Karpas-422 (cell line): Measurements from ENCODE around the gene HIVEP3. TPM values are rescaled to one million over a fixed set of nuclear protein-coding genes. Genes with fewer than 3 reads are reported as not detected.
"Not testable (repeated sequence)": the region's sequence is repeated elsewhere in the genome, so short reads cannot be mapped to it uniquely, and the experiment has no call there.

Source experiments
- DNase-seq: peaks from one replicate; pipeline ENCODE4 v3.0.0-alpha.2; 2015
- H2AFZ ChIP-seq: fragments of 200-600 bp; sonication (generic); 2 replicates; pipeline ENCODE4 v1.6.1; 2014; ENCODE audit warnings: antibody characterized with exemption, low read length, mixed read lengths
- H3K27ac ChIP-seq: fragments of 200-600 bp; sonication (generic); 2 replicates; pipeline ENCODE4 v1.5.1; 2014; ENCODE audit warnings: mild to moderate bottlenecking, low read length, moderate library complexity
- H3K27me3 ChIP-seq: fragments of 200-600 bp; sonication (generic); 2 replicates; pipeline ENCODE4 v1.6.1; 2014; ENCODE audit warnings: low read length, mixed read lengths
- H3K36me3 ChIP-seq: fragments of 200-600 bp; sonication (generic); 2 replicates; pipeline ENCODE4 v1.6.1; 2014; ENCODE audit warnings: low read length, mixed read lengths; ENCODE audit not compliant: insufficient read depth
- H3K4me1 ChIP-seq: fragments of 200-600 bp; sonication (generic); 2 replicates; pipeline ENCODE4 v1.6.1; 2014; ENCODE audit warnings: mild to moderate bottlenecking, low read length, mixed read lengths
- H3K4me2 ChIP-seq: fragments of 200-600 bp; sonication (generic); 2 replicates; pipeline ENCODE4 v1.6.1; 2014; ENCODE audit warnings: low read length, low read depth, mild to moderate bottlenecking; ENCODE audit not compliant: poor library complexity, severe bottlenecking
- H3K4me3 ChIP-seq: fragments of 200-600 bp; sonication (generic); 2 replicates; pipeline ENCODE4 v1.5.1; 2014; ENCODE audit warnings: mild to moderate bottlenecking, antibody characterized with exemption, low read length, mixed read lengths
- H3K79me2 ChIP-seq: fragments of 200-600 bp; sonication (generic); 2 replicates; pipeline ENCODE4 v1.6.1; 2014; ENCODE audit warnings: mild to moderate bottlenecking, low read length, mixed read lengths
- H3K9ac ChIP-seq: fragments of 200-600 bp; sonication (generic); 2 replicates; pipeline ENCODE4 v1.6.0; 2014; ENCODE audit warnings: low read length
- H3K9me2 ChIP-seq: fragments of 200-600 bp; sonication (generic), shearing (Covaris generic); replicated peaks from 2 replicates; pipeline ENCODE4 v1.6.0; 2014; ENCODE audit warnings: mild to moderate bottlenecking, low read length, moderate library complexity; ENCODE audit not compliant: insufficient read depth
- H3K9me3 ChIP-seq: fragments of 300-700, 200-600 bp; sonication (generic); 2 replicates; pipeline ENCODE4 v1.6.1; 2014; ENCODE audit warnings: low read length, mixed read lengths
- H4K20me1 ChIP-seq: fragments of 200-600 bp; sonication (generic); 2 replicates; pipeline ENCODE4 v1.6.1; 2014; ENCODE audit warnings: mild to moderate bottlenecking, antibody characterized with exemption, low read length, low read depth; ENCODE audit not compliant: insufficient read depth
- total RNA-seq: library from RNA; depleted of rRNA; stranded (reverse); fragments of >200 nt; shearing (Covaris generic); gene quantifications from 2 replicates; pipeline ENCODE4 v1.2.3, GENCODE V29; 2014; ENCODE audit warnings: low replicate concordance

HIVEP3 gene
- total RNA-seq, 1 experiment from 2014 or later = 1.3 TPM

DNA sequence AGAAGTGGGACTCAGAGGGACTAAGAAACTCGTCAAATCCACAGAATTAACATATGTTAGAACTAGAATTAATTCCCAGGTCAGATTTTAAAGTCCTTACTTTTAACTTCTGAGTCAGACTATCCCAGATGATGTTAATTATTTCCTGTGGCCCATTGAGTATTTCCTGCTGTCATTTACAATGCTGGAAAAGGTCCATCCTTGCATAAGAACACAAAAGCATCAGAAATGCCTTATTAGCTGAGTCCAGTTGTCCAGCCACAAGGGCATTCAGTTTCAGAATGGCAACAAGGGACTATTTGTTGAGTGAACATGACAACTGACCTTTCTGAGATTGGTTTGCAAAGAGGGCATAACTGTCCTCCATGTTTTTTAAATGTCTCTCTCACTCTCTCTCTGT, 16.5 kb upstream of the HIVEP3 start:
- H3K4me2 ChIP-seq = no peak overlapping the region

GRCh38 chr1:41933106-41933505, 14.4 kb upstream of the HIVEP3 start:
- H3K9ac ChIP-seq = no peak overlapping the region
- H3K36me3 ChIP-seq = no peaks in the 10 kb centered on the region
- H3K9me3 ChIP-seq = no peaks in the 10 kb centered on the region
- H3K27me3 ChIP-seq = 0 out of 2 replicates have a peak, but pooled peaks cover 2% of the 10 kb centered on the region
- no peak overlapping the region for H3K27ac ChIP-seq
- no peak overlapping the region for H3K4me3 ChIP-seq
- no peak overlapping the region for H3K4me2 ChIP-seq
- H3K9me2 ChIP-seq = no peaks in the 10 kb centered on the region
- no peaks in the 10 kb centered on the region for H3K79me2 ChIP-seq
- H2AFZ ChIP-seq = no peak overlapping the region
- H3K4me1 ChIP-seq = no peaks in the 10 kb centered on the region
- no peaks in the 10 kb centered on the region for H4K20me1 ChIP-seq
- no peak for DNase-seq

More for the DNA sequence above, 16.5 kb upstream of the HIVEP3 start:
- H3K9me2 ChIP-seq = no peaks in the 10 kb centered on the region
- H3K36me3 ChIP-seq = no peaks in the 10 kb centered on the region
- no peaks in the 10 kb centered on the region for H3K79me2 ChIP-seq
- H3K9ac ChIP-seq = no peak overlapping the region
- H3K9me3 ChIP-seq = no peaks in the 10 kb centered on the region
- H3K27ac ChIP-seq = no peak overlapping the region
- no peaks in the 10 kb centered on the region for H3K4me1 ChIP-seq
- no peaks in the 10 kb centered on the region for H4K20me1 ChIP-seq
- no peak overlapping the region for H2AFZ ChIP-seq
- 0 out of 2 replicates have a peak, but pooled peaks cover 2% of the 10 kb centered on the region for H3K27me3 ChIP-seq
- no peak overlapping the region for H3K4me3 ChIP-seq
- DNase-seq = no peak

- H3K9me3 ChIP-seq = no peaks in the 10 kb centered on the region
- no peaks in the 10 kb centered on the region for H3K79me2 ChIP-seq
- no peaks in the 10 kb centered on the region for H4K20me1 ChIP-seq
- DNase-seq = no peak
- H2AFZ ChIP-seq = no peak overlapping the region
- no peaks in the 10 kb centered on the region for H3K9me2 ChIP-seq
- H3K27ac ChIP-seq = no peak overlapping the region
- no peak overlapping the region for H3K9ac ChIP-seq
- no peaks in the 10 kb centered on the region for H3K36me3 ChIP-seq
- 0 out of 2 replicates have a peak, but pooled peaks cover 2% of the 10 kb centered on the region for H3K27me3 ChIP-seq
- H3K4me1 ChIP-seq = no peaks in the 10 kb centered on the region
- H3K4me2 ChIP-seq = no peak overlapping the region
- H3K4me3 ChIP-seq = no peak overlapping the region
These were observed 12.9 kb upstream of the HIVEP3 start for GRCh38 chr1:41931578-41931977.

GRCh38 chr1:41927118-41927517, 8.4 kb upstream of the HIVEP3 start:
- DNase-seq = no peak
- Histone ChIP-seq H3K27ac (no peak overlapping the region), H3K9me3 (no peaks in the 10 kb centered on the region), H3K9me2 (no peaks in the 10 kb centered on the region), H4K20me1 (no peaks in the 10 kb centered on the region), H3K4me2 (no peak overlapping the region), H3K79me2 (no peaks in the 10 kb centered on the region), H3K4me1 (no peaks in the 10 kb centered on the region), H3K27me3 (no peaks in the 10 kb centered on the region), H3K36me3 (no peaks in the 10 kb centered on the region), H3K9ac (no peak overlapping the region), H2AFZ (no peak overlapping the region), H3K4me3 (no peak overlapping the region)

DNA sequence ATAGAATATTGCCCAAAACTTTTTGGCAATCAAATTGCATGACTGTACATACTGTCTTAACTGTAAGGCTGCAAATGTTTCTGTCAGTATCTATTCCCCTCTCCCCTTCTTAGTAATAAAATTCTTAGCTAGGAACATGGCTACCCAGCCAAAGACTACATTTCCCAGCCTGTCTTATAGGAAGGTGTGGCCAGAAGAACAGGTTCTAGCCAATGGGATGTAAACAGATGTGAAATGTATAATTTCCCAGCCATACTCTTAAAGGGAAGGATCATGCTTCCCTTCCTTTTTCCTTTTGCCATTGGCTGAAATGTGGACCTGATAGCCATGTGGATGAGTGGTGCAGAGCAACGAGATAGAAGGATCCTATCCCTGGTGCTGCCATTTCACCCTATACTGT, 7.0 kb upstream of the HIVEP3 start:
- Histone ChIP-seq H4K20me1 (no peaks in the 10 kb centered on the region), H3K9ac (no peak overlapping the region), H3K27ac (no peak overlapping the region), H3K9me3 (no peaks in the 10 kb centered on the region), H2AFZ (no peak overlapping the region), H3K4me1 (no peaks in the 10 kb centered on the region), H3K79me2 (no peaks in the 10 kb centered on the region), H3K36me3 (no peaks in the 10 kb centered on the region), H3K9me2 (no peaks in the 10 kb centered on the region), H3K27me3 (no peaks in the 10 kb centered on the region), H3K4me3 (no peak overlapping the region), H3K4me2 (no peak overlapping the region)
- DNase-seq = no peak

- no peak overlapping the region for H3K4me2 ChIP-seq
- H3K27me3 ChIP-seq = no peaks in the 10 kb centered on the region
- H3K4me3 ChIP-seq = no peak overlapping the region
- H3K36me3 ChIP-seq = no peaks in the 10 kb centered on the region
- H3K4me1 ChIP-seq = no peaks in the 10 kb centered on the region
- H3K27ac ChIP-seq = no peak overlapping the region
- DNase-seq = no peak
- H3K9me2 ChIP-seq = no peaks in the 10 kb centered on the region
- H3K79me2 ChIP-seq = no peaks in the 10 kb centered on the region
- H3K9me3 ChIP-seq = no peaks in the 10 kb centered on the region
- H4K20me1 ChIP-seq = no peaks in the 10 kb centered on the region
- H3K9ac ChIP-seq = no peak overlapping the region
- no peak overlapping the region for H2AFZ ChIP-seq
These were observed 6.2 kb upstream of the HIVEP3 start for GRCh38 chr1:41924911-41925310.

DNA sequence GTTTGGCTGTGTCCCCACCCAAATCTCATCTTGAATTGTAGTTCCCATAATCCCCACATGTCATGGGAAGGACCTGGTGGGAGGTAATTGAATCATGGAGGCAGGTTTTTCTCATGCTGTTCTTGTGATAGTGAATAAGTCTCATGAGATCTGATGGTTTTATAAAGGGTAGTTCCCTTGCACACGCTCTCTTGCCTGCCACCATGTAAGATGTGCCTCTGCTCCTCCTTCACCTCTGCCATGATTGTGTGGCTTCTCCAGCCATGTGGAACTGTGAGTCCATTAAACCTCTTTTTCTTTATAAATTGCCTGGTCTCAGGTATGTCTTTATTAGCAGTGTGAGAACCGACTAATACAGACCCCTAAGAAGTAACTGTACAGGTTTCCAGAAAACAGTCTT, 2.5 kb upstream of the HIVEP3 start:
- H3K9ac ChIP-seq, H3K4me2 ChIP-seq, H3K9me2 ChIP-seq, H4K20me1 ChIP-seq, H3K4me1 ChIP-seq, H2AFZ ChIP-seq, H3K79me2 ChIP-seq, DNase-seq, H3K9me3 ChIP-seq, H3K36me3 ChIP-seq, H3K27ac ChIP-seq, H3K27me3 ChIP-seq, H3K4me3 ChIP-seq: not testable (repeated sequence)

DNA sequence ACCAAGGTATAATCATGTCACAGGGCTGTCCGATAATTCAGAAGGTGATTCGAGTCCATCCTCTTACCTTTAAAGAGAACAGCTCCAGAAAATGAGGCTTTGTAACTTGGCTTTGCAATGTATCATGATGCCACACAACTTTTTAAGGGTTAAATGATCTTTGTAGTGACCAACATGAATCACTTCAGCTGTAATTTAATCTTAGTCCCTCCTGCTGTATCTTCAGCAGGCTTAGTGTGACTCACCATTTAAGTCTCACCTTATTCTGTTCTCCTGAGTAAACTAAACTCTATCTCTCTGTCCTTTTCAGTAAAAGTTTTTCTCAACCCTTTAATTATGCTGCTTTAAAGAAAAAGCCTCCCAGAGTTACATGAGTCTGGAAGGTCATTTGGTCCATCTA, 1.9 kb upstream of the HIVEP3 start:
- H3K4me1 ChIP-seq = no peaks in the 10 kb centered on the region
- no peaks in the 10 kb centered on the region for H3K9me3 ChIP-seq
- no peak overlapping the region for H3K4me3 ChIP-seq
- no peaks in the 10 kb centered on the region for H4K20me1 ChIP-seq
- no peaks in the 10 kb centered on the region for H3K27me3 ChIP-seq
- H2AFZ ChIP-seq = no peak overlapping the region
- H3K9me2 ChIP-seq = no peaks in the 10 kb centered on the region
- no peaks in the 10 kb centered on the region for H3K79me2 ChIP-seq
- H3K9ac ChIP-seq = no peak overlapping the region
- H3K4me2 ChIP-seq = no peak overlapping the region
- no peak for DNase-seq
- no peaks in the 10 kb centered on the region for H3K36me3 ChIP-seq
- H3K27ac ChIP-seq = no peak overlapping the region
